ENCODE data around the gene ACVR1.

DNA sequence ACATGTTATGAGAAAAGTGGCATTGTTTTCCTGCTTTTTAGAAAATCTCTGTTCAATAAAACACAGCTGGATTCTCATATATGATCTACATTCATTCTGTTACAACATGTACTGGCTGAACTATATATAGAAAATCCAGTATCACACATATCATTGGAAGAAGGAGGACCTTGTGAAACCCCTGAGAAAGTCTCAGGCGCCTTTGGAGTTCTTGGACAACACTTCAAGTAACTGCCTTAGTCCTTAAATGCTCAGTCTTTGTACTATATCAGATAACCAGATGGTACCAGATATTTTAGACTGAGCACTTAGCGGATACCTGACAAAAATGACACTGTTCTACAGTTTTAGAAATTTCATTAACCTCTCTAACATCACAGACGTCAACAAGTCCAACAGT is 72.2 kb downstream of the ACVR1 start:
- TF ChIP-seq, protein P1, sequence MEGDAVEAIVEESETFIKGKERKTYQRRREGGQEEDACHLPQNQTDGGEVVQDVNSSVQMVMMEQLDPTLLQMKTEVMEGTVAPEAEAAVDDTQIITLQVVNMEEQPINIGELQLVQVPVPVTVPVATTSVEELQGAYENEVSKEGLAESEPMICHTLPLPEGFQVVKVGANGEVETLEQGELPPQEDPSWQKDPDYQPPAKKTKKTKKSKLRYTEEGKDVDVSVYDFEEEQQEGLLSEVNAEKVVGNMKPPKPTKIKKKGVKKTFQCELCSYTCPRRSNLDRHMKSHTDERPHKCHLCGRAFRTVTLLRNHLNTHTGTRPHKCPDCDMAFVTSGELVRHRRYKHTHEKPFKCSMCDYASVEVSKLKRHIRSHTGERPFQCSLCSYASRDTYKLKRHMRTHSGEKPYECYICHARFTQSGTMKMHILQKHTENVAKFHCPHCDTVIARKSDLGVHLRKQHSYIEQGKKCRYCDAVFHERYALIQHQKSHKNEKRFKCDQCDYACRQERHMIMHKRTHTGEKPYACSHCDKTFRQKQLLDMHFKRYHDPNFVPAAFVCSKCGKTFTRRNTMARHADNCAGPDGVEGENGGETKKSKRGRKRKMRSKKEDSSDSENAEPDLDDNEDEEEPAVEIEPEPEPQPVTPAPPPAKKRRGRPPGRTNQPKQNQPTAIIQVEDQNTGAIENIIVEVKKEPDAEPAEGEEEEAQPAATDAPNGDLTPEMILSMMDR (IDR thresholded peaks at IDR 0.05; ENCODE audit: low read depth, low read length, poor library complexity, severe bottlenecking) = no peak
- TF ChIP-seq EZH2phosphoT487 (IDR thresholded peaks at IDR 0.05; ENCODE audit: borderline replicate concordance, low read length) = no peak
